ENCODE data around the gene WDR27.

Gene WDR27

DNA sequence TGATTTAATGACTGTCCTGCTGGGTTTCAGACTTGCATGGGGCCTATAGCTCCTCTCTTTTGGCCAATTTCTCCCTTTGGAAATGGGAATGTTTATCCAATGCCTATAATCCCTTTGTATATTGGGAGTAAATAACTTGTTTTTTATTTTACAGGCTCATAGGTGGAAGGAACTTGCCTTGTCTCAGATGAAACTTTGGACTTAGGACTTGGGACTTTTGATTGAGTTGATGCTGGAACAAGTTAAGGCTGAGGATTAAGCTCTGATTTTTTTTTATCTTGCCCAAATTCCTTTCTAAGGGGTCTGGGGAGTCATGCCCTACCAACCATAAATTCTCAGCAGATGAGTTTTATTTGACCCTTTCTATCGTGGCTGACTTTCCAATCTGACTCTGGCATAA, 23.5 kb downstream of the WDR27 start:
- TF ChIP-seq, protein P1, sequence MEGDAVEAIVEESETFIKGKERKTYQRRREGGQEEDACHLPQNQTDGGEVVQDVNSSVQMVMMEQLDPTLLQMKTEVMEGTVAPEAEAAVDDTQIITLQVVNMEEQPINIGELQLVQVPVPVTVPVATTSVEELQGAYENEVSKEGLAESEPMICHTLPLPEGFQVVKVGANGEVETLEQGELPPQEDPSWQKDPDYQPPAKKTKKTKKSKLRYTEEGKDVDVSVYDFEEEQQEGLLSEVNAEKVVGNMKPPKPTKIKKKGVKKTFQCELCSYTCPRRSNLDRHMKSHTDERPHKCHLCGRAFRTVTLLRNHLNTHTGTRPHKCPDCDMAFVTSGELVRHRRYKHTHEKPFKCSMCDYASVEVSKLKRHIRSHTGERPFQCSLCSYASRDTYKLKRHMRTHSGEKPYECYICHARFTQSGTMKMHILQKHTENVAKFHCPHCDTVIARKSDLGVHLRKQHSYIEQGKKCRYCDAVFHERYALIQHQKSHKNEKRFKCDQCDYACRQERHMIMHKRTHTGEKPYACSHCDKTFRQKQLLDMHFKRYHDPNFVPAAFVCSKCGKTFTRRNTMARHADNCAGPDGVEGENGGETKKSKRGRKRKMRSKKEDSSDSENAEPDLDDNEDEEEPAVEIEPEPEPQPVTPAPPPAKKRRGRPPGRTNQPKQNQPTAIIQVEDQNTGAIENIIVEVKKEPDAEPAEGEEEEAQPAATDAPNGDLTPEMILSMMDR (IDR thresholded peaks at IDR 0.05; ENCODE audit: low read depth, low read length, missing control alignments), result no peak
- no peak overlapping the region for H3K4me3 ChIP-seq (ENCODE audit: low read depth, low read length)
- DNase-seq (ENCODE audit: low read depth), result no peak
- in situ Hi-C loops (cut with HindIII; ENCODE audit: low sequenced_read_pairs), result no loop called here

DNA sequence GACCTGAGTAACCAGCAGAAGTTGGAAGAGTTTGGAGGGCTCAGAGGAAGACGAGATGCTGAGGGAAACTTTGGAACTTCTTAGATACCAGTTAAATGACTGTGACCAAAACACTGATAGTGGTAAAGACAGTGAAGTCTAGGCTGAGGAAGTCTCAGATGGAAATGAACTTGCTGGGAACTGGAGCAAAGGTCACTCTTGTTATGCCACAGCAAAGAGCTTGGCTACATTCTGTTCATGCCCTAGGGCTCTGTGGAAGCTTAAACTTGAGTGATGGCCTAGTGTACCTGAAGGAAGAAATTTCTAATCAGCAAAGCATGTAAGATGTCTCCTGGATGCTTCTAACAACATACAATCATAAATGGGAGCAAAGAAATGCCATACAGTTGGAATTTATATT, 24.7 kb downstream of the WDR27 start:
- H3K4me3 ChIP-seq (ENCODE audit: low read depth, low read length), result no peak overlapping the region
- in situ Hi-C loops (cut with HindIII; ENCODE audit: low sequenced_read_pairs), result no loop called here
- TF ChIP-seq, protein P1 (IDR thresholded peaks at IDR 0.05; ENCODE audit: low read depth, low read length, missing control alignments), result no peak
- DNase-seq (ENCODE audit: low read depth), result no peak

DNA sequence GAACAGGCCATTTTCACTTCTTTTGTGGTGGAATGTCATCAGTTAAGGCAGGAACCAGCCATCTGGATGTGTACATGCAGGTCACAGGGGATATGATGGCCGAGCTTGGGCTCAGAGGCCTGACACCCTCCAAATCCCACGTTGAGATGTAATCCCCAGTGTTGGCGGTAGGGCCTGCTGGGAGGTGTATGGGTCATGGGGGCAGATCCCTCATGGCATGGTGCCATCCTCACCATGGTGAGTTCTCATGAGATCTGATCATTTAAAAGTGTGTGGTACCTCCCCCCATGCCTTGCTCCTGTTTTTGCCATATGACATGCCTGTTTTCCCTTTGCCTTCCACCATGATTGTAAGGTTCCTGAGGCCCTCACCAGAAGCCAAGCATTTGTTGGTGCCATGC, 26.8 kb downstream of the WDR27 start:
- in situ Hi-C loops (cut with HindIII; ENCODE audit: low sequenced_read_pairs), result no loop called here
- TF ChIP-seq, protein P1 (IDR thresholded peaks at IDR 0.05; ENCODE audit: low read depth, low read length, missing control alignments), result no peak
- DNase-seq (ENCODE audit: low read depth), result no peak

DNA sequence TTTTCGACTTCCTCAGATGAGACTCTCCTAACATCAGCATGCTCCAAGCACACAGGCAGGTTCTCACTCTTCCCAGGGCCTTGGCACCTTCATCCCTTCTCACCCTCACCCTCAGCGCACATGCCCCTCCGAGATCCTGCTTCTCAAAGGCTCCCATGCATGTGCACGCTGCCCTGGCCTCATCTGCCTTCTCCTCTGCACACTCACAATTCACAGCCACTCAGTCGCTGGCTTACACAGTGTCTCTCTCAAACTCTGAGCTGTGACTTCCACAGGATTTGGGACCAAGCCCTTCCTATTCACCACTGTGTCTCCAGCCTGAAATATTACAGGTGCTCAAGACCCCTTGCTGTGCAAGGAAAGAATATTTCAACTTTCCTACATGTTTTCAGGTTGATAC, 30.3 kb downstream of the WDR27 start:
- H3K4me3 ChIP-seq (ENCODE audit: low read depth, low read length), result no peak overlapping the region
- TF ChIP-seq, protein P1 (IDR thresholded peaks at IDR 0.05; ENCODE audit: low read depth, low read length, missing control alignments), result no peak
- in situ Hi-C loops (cut with HindIII; ENCODE audit: low sequenced_read_pairs), result no loop called here
- no peak for DNase-seq (ENCODE audit: low read depth)

More for the DNA sequence above, 26.8 kb downstream of the WDR27 start:
- no peak overlapping the region for H3K4me3 ChIP-seq (ENCODE audit: low read depth, low read length)

DNA sequence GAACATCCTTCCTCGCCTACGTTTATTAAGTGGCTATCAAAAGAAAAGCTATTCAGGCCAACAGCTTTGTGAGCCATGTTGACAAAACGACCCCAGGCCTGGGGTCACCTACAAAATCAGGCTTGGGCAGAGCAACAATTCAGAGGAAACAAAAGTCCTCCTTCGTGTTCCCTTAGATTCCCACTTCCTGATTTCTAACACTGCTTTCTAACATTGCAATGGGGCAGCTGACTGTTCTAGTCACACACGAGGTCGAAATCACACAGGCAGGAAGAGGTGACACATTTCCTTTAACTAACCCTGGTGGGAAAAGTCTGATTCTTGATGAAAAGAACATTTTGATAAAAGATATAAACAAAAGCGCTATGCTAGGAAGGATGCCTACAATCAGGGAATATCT, 31.9 kb downstream of the WDR27 start:
- DNase-seq (ENCODE audit: low read depth), result no peak
- in situ Hi-C loops (cut with HindIII; ENCODE audit: low sequenced_read_pairs), result no loop called here
- TF ChIP-seq, protein P1 (IDR thresholded peaks at IDR 0.05; ENCODE audit: low read depth, low read length, missing control alignments), result no peak
- H3K4me3 ChIP-seq (ENCODE audit: low read depth, low read length), result no peak overlapping the region

DNA sequence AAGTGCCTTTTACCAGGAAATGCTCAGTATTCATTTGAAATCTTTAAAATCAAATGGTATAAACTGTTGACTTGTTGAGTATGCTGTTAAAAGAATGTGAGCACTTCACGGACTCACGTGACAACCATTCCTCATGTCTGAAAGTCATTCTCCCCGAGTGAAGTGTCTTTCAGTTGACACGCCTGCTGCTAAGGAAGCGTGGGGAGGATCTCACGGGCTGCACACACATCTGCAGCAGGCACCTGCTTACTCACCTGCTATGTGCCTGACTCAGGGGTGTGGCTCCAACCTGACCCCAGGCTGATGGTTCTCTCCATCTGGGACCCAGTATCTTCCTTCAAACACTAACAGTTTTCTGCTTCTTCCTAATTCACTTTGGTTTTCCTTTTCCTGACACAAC, 32.7 kb downstream of the WDR27 start:
- no peak for DNase-seq (ENCODE audit: low read depth)
- no peak overlapping the region for H3K4me3 ChIP-seq (ENCODE audit: low read depth, low read length)
- in situ Hi-C loops (cut with HindIII; ENCODE audit: low sequenced_read_pairs), result no loop called here
- TF ChIP-seq, protein P1 (IDR thresholded peaks at IDR 0.05; ENCODE audit: low read depth, low read length, missing control alignments), result no peak
